Colonic mucosa (tissue), 4 donors: ENCODE results near the gene TRABD2B. TPM values are rescaled to one million over a fixed set of nuclear protein-coding genes. Genes with fewer than 3 reads are reported as not detected.

Experiments used
- DNase-seq: peaks from one replicate; pipeline ENCODE4 v3.0.0-alpha.2; 2020
- H3K27ac ChIP-seq: fragments of 200-600 bp; one replicate; pipeline ENCODE4 v1.8.0; 2021
- H3K27me3 ChIP-seq: fragments of 200-600 bp; one replicate; pipeline ENCODE4 v1.8.0; 2021
- H3K36me3 ChIP-seq: fragments of 200-600 bp; one replicate; pipeline ENCODE4 v1.8.0; 2021
- H3K4me1 ChIP-seq: fragments of 200-600 bp; one replicate; pipeline ENCODE4 v1.8.0; 2021; ENCODE audit warnings: mild to moderate bottlenecking
- H3K4me3 ChIP-seq: fragments of 200-600 bp; one replicate; pipeline ENCODE4 v1.8.0; 2021
- H3K9ac ChIP-seq, 2 donors: one replicate each; pipeline ENCODE4 v1.7.0; 2013; ENCODE audit warnings: control low read depth in 2 of 2, low read depth in 2 of 2, low read length in 2 of 2
- H3K9me3 ChIP-seq: fragments of 200-600 bp; one replicate; pipeline ENCODE4 v1.8.0; 2021
- CTCF ChIP-seq: fragments of 200-600 bp; IDR thresholded peaks from one replicate; pipeline ENCODE4 v1.8.0; 2022; ENCODE audit warnings: antibody characterized with exemption, mild to moderate bottlenecking
- intact Hi-C: fragments of 100-400 bp; cut with DNase I; formaldehyde crosslinking; loops from one replicate; pipeline ENCODE4 v1.14.1; 2022
- total RNA-seq, 2 donors: library from RNA; stranded (reverse); fragmentation: NEBNext Ultra II Directional in 1 of 2; extraction: Animal tissue kit (Norgen Biotek cat#: 25700) in 1 of 2; gene quantifications; one replicate each; pipeline ENCODE4 v1.2.1, GENCODE V29; 2021
- donor health status: healthy.
- donor health status: DM: no; HTN: no; CAD: no.
- donor health status: DM: no; HTN: no; CAD: no.

The TRABD2B gene
- total RNA-seq, 2 donors from 2014 or later, result 0.42 to 0.77 TPM

- Histone ChIP-seq H3K4me1 (peaks cover 21% of the 10 kb centered on the region), H3K27me3 (peaks cover 16% of the 10 kb centered on the region), H3K27ac (no peak overlapping the region), H3K36me3 (no peaks in the 10 kb centered on the region), H3K9me3 (no peaks in the 10 kb centered on the region), H3K4me3 (no peak overlapping the region), H3K9ac (no peak overlapping the region)
- no peak for DNase-seq
- no peak for TF ChIP-seq CTCF
- intact Hi-C loops, result no loop called here
Measured at GRCh38 chr1:47722101-47722500, 275.1 kb downstream of the TRABD2B start.

- DNase-seq, result no peak
- Histone ChIP-seq H3K27ac (no peak overlapping the region), H3K27me3 (peaks cover 11% of the 10 kb centered on the region), H3K9me3 (no peaks in the 10 kb centered on the region), H3K9ac (no peak overlapping the region), H3K4me1 (peaks cover 14% of the 10 kb centered on the region), H3K4me3 (no peak overlapping the region), H3K36me3 (no peaks in the 10 kb centered on the region)
- intact Hi-C loops, result no loop called here
- no peak for TF ChIP-seq CTCF
Measured at GRCh38 chr1:47720111-47720510, 277.1 kb downstream of the TRABD2B start.

DNA sequence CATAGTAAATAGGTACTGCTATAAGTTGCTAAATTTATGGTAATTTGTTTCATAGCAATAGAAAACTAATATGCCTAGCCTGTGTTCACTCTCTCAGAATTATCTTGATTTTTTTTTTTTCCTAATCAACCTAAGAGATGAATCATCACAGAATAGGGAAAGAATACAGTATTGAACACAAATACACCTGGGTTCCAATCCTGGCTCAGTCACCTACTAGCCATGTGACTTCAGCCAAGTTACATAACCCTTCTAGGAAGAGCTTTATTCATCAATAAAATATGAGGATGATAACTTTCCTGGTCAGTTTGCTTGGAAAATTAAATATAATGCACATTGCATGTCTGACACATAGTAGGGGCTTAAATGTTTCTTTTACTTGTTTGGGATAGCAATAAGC is 279.8 kb downstream of the TRABD2B start:
- no peak for TF ChIP-seq CTCF
- H3K9ac ChIP-seq, result no peak overlapping the region
- no peak overlapping the region for H3K4me3 ChIP-seq
- H3K27ac ChIP-seq, result no peak overlapping the region
- no peaks in the 10 kb centered on the region for H3K27me3 ChIP-seq
- intact Hi-C loops, result loop anchor here (10.0 kb wide), 1 partner anchor 523 kb away; the partner anchor contains the start of gene PDZK1IP1
- H3K9me3 ChIP-seq, result no peaks in the 10 kb centered on the region
- no peak for DNase-seq
- H3K4me1 ChIP-seq, result no peaks in the 10 kb centered on the region
- H3K36me3 ChIP-seq, result no peaks in the 10 kb centered on the region

DNA sequence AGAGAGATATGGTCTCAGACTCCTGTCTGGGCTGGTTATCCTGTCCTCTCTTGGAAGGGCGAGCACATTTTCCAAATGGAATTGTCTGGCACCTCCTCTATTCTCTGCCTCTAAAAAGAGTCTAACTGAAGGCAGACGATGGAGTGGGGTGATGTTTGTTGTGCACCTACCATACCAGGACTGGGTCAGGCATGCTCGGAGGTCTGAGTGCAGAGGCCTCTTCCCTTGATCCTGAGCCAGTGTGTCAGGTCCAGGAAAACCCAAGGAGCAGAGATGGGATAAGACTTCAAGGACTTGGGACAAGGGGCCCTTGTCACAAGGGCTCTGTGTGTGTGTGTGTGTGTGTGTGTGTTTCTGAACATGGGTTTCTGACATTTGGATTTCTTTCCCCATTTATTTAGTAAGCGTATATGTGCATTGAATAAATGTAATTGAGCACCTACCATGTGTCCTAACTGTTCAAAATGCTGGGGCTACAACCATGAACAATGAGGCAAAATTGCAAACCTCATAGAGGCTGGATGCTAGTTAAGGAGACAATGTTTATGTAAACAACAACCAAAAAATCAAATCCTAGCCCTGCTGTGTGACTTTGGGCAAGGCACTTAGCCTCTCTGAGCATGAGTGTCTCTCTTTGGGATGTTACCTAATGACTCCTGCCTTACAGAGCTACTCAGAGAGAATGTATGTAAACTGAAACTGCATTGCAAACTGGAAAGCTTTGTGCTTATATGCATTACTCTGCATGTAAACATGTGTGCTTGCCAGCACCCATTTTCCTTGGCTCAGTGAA is 283.0 kb downstream of the TRABD2B start:
- Histone ChIP-seq H3K9me3 (no peaks in the 10 kb centered on the region), H3K36me3 (no peaks in the 10 kb centered on the region), H3K4me1 (no peaks in the 10 kb centered on the region), H3K27ac (no peak overlapping the region), H3K27me3 (peaks cover 3% of the 10 kb centered on the region), H3K4me3 (no peak overlapping the region), H3K9ac (no peak overlapping the region)
- intact Hi-C loops, result loop anchor here (5.0 to 10.0 kb wide), 2 partner anchors 187 to 519 kb away; partner anchors contain the start of gene PDZK1IP1
- no peak for DNase-seq
- no peak for TF ChIP-seq CTCF

DNA sequence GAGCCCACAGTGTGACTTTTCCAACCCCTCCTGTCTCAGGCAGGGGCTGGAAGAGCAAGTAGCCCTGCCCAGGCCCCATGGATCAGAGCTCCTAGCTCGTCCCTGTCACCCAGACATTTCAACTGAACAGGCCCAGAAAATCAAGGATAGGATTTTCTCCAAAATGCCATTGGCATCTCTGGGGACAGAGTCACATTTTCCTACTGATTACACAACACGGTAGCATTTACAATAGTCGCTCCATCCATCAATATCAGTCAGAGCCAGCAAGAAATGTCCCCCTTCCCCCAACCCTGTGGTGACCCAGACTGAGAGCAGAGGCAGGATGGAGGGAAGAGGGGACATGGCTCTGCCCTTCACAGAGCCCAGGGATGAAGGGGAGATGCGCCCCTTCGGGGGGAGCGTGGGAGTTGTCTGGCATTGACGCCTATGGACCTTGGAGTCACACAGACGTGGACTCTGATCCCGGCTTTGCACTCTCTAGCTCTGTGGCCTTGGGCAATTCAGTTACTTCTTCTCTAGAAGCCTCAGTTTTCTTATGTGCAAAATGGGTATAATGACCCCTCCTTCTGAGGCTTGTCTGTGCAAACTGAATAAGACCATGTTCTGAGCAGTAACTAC is 283.7 kb downstream of the TRABD2B start:
- H3K9ac ChIP-seq, result no peak overlapping the region
- no peak overlapping the region for H3K27ac ChIP-seq
- H3K4me3 ChIP-seq, result no peak overlapping the region
- intact Hi-C loops, result loop anchor here (5.0 to 10.0 kb wide), 2 partner anchors 186 to 519 kb away; partner anchors contain the start of gene PDZK1IP1
- DNase-seq, result no peak
- TF ChIP-seq CTCF, result no peak
- H3K4me1 ChIP-seq, result no peaks in the 10 kb centered on the region
- H3K9me3 ChIP-seq, result no peaks in the 10 kb centered on the region
- peaks cover 9% of the 10 kb centered on the region for H3K27me3 ChIP-seq
- H3K36me3 ChIP-seq, result no peaks in the 10 kb centered on the region
